Posterior vena cava (tissue), 2 donors: ENCODE results near the gene LYSMD2. TPM values are rescaled to one million over a fixed set of nuclear protein-coding genes. Genes with fewer than 3 reads are reported as not detected.

Experiments
- DNase-seq: peaks from one replicate; pipeline ENCODE4 v3.0.0-alpha.2; 2020; ENCODE audit warnings: low spot score
- intact Hi-C, 2 donors: fragments of 100-400 bp; cut with DNase I; formaldehyde crosslinking; loops; one replicate each; pipeline versions ENCODE4 v1.14.1 to v1.14.2; 2022 to 2023
- total RNA-seq, 2 donors: library from RNA; stranded (reverse); fragmentation: NEBNext Ultra II Directional; extraction: Animal tissue kit (Norgen Biotek cat#: 25700); gene quantifications; one replicate each; pipeline ENCODE4 v1.2.1, GENCODE V29; 2021
- donor health status: DM: yes; HTN: yes; CAD: no.
- donor health status: DM: yes; HTN: yes; CAD: no.

LYSMD2 gene
- total RNA-seq, 2 donors from 2014 or later: 8.7 to 10.5 TPM

DNA sequence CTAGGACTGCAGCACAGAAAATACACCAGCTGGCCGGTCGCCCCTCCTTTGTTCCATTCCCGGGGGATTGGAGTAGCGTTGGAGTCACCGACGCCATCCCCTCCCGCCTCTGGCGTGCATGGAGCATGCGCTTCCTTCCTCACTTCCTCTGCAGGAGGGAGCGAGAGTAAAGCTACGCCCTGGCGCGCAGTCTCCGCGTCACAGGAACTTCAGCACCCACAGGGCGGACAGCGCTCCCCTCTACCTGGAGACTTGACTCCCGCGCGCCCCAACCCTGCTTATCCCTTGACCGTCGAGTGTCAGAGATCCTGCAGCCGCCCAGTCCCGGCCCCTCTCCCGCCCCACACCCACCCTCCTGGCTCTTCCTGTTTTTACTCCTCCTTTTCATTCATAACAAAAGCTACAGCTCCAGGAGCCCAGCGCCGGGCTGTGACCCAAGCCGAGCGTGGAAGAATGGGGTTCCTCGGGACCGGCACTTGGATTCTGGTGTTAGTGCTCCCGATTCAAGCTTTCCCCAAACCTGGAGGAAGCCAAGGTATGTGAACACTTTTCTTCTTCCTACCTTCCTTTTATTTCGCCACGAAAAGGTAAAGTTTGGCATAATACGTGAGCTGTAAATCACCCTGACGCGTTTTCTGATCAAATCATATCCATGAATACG is 56.0 kb downstream of the LYSMD2 start, which contains the start of gene SCG3:
Gene SCG3, plus strand, starts transcription at position 201 of the 661 bp plus-strand sequence. Its CDS starts 253 bp downstream, at position 454.
- peak; percentile 94 for DNase-seq
- intact Hi-C loops: no loop called here

DNA sequence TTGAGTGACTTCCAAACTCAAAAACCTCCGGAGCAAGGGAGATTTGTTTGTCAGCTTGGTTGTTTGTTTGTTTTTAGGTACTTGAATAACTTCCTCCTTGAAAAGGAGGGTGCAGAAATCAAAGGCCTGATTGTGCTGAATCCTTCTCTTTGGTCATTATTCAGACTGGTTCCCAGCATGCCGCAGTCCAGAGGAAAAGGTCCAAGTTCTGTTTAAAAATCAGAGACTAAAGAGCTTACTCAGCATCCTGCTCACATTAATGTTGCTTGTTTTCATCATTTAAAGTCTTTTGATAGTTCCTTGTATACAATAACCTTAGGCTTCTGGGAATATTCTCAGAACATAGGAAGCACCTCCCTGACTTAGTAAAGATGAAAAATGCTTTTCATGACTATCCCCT is 57.1 kb downstream of the LYSMD2 start:
- DNase-seq: no peak
- intact Hi-C loops: no loop called here

DNA sequence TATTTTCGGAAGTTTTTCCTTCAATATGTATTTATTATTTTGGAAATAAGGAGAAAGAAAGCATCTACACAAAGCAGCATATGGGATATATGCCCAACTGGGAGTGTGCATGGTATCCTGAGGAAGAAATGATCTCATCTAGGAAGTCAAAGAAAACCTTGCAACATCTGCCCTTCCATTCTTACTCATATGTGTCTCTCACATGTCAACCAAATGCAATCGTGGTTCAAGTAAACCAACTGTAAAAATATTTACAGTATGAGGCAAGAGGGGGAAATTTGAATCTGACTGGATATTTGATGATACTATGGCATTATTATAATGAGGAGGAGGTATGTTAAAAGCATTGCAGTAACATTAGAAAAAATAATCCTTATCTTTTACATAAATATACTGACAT is 59.4 kb downstream of the LYSMD2 start:
- no peak for DNase-seq
- intact Hi-C loops: no loop called here

DNA sequence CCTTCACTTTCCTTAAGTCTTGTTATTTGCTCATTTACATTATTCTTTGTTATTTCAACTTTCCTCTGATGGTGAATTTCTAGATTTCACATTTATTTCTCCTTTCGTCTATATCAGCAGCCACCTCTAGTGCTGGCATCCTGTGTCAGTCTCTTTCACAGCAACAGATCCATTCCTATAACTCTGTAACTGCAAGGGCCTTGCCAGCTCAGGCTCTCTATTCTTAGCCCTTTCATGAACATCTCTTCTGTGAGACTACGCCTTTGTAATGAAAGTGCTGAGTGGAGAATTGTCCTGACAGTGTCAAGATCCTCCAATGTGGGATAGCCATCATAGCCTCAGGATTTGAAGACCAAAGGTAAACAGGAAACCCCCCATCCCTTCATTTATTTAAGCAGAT is 60.0 kb downstream of the LYSMD2 start:
- intact Hi-C loops: no loop called here
- DNase-seq: no peak

DNA sequence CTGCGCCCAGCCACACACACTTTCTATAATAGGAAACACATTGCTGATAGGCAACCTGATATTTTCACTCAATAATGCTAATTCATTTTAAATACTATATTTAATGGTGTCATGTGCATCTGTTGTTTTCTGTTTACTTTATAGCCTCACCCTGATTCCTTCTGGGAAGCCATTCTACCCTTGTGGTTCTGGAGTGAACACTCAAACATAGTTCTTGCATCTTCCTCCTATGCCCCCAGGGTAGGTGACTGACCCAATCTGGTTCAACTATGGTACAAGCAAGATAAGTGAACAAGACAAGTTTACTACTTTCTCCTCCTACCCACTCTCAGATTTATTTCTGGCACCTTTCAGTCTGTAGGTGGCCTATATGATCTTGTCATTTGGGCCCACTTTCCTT is 60.4 kb downstream of the LYSMD2 start:
- DNase-seq: no peak
- intact Hi-C loops: no loop called here

DNA sequence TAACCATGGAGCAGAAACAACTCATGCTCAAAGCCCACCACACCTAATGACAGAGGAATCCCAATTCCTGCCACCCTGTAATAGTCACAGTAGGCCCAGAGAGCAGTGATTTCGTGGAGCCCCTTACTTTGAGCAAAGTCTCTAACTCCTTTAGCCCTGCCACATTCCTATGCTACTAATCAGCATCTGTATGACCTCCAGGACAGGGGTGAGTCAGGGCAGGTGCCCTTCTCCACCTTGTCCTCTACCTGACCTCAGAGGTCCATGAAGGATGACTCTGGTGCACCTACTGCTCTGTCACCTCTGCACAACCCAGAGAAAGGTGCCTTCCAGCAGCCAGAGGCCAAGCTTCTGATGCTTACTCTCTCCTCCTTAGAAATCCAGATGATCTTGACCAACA is 62.2 kb downstream of the LYSMD2 start:
- intact Hi-C loops: no loop called here
- DNase-seq: no peak

Other genes with a start within 250 kb of the LYSMD2 start
- 10 to 100 TPM; 23.2 to 31.5 TPM for gene DMXL2, start 114.9 kb downstream of the LYSMD2 start, total RNA-seq
- under 1 TPM; 0.14 to 0.46 TPM for gene SCG3, start 56.2 kb downstream of the LYSMD2 start, total RNA-seq
- gene TMOD2, start 13.9 kb upstream of the LYSMD2 start, total RNA-seq: 10 to 100 TPM; 14.8 to 15.3 TPM
- gene TMOD3, start 92.0 kb upstream of the LYSMD2 start, total RNA-seq: 10 to 100 TPM; 44.4 to 47.1 TPM
- gene LEO1, start 234.1 kb upstream of the LYSMD2 start, total RNA-seq: 1 to 10 TPM; 9.1 to 10.0 TPM